AG10803 (cell line): ENCODE results near the gene C11orf98.
A peak's percentile ranks its signal among the peaks of the same experiment; 100 is the strongest.
"Not testable (repeated sequence)": the region's sequence is repeated elsewhere in the genome, so short reads cannot be mapped to it uniquely, and the experiment has no call there.

Experiments
- DNase-seq: peaks from one replicate; pipeline ENCODE4 v3.0.0; 2010; ENCODE audit warnings: low read depth
- H3K4me3 ChIP-seq: 2 replicates; pipeline ENCODE4 v1.5.1; 2011; ENCODE audit warnings: mild to moderate bottlenecking, low read length, control low read depth
- CTCF ChIP-seq: conservative IDR thresholded peaks from 2 replicates; pipeline ENCODE4 v1.5.1; 2011; ENCODE audit warnings: mild to moderate bottlenecking, low read length, control low read depth, inconsistent platforms

C11orf98 gene

GRCh38 chr11:62632492-62632891 is 32.5 kb downstream of the C11orf98 start:
- TF ChIP-seq CTCF = no peak
- no peak for DNase-seq
- H3K4me3 ChIP-seq = no peak overlapping the region

GRCh38 chr11:62627713-62628112 is 37.3 kb downstream of the C11orf98 start:
- no peak for DNase-seq
- no peak for TF ChIP-seq CTCF
- H3K4me3 ChIP-seq = no peak overlapping the region

- no peak for TF ChIP-seq CTCF
- peak overlapping the region; percentile 48 for H3K4me3 ChIP-seq
- DNase-seq = no peak
These were observed 42.4 kb downstream of the C11orf98 start for GRCh38 chr11:62622476-62623089.

GRCh38 chr11:62621567-62622470 is 43.2 kb downstream of the C11orf98 start, which contains the start of gene B3GAT3:
TSS of gene B3GAT3 (minus strand) at chr11:62621986. CDS start at chr11:62621947, 39 bp downstream.
- no peak for TF ChIP-seq CTCF
- peak within 1 kb of the TSS; percentile 89 for H3K4me3 ChIP-seq
- DNase-seq = peak; percentile 98

- peak overlapping the region; percentile 89 for H3K4me3 ChIP-seq
- no peak for DNase-seq
- no peak for TF ChIP-seq CTCF
These were observed 43.9 kb downstream of the C11orf98 start for GRCh38 chr11:62621027-62621566.

GRCh38 chr11:62616957-62617356 is 48.1 kb downstream of the C11orf98 start:
- DNase-seq, H3K4me3 ChIP-seq: not testable (repeated sequence)

GRCh38 chr11:62615521-62615920 is 49.5 kb downstream of the C11orf98 start:
- DNase-seq = no peak
- H3K4me3 ChIP-seq = no peak overlapping the region
- TF ChIP-seq CTCF = no peak
